ENCODE data around the gene OSGIN1.

Gene OSGIN1

DNA sequence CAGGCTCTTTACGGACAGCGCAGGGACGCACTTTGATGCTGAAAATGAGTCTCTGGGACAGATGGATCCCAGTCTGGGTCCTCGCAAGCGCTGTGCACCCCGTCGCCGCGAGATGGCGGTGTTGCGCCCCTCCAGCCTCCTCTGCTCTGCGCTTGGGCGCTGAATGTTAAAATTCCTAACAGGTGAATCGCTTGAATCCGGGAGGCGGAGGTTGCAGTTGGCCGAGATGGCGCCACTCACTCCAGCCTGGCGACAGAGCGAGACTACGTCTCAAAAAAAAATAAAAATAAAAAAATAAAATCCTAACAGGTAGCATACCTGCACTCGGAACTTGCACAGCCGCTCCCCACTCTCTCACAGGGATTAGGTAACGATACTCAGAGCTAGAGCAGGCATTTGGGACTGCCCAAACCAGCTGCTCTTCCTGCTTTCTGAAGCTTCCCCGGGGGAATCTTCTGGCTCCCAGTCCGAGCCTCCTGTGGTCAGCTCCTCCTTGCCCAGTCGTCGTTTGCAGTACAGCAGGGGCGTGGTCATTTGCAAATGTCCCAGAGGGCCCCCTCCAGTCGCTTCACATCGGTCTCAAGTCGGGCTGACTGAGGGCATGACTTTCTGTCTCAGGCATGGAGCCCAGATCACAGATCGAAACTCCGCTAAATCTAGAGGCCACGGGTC, 26.2 kb upstream of the OSGIN1 start:
- Histone ChIP-seq H2AFZ (ENCODE audit: low read depth, low read length) (no peak overlapping the region), H3K4me1 (ENCODE audit: insufficient read depth, low read length) (no peaks in the 10 kb centered on the region), H3K36me3 (ENCODE audit: insufficient read depth, low read length) (no peaks in the 10 kb centered on the region), H3K27ac (ENCODE audit: low read length) (no peak overlapping the region), H3K4me2 (ENCODE audit: insufficient read depth, low read length) (no peak overlapping the region), H3K9ac (ENCODE audit: low read depth, low read length) (no peak overlapping the region), H3K9me3 (ENCODE audit: insufficient read depth, low read length, severe bottlenecking) (no peaks in the 10 kb centered on the region), H3K27me3 (ENCODE audit: insufficient read depth, low read length, poor library complexity) (no peaks in the 10 kb centered on the region), H4K20me1 (ENCODE audit: insufficient read depth, low read length) (no peaks in the 10 kb centered on the region; the same call in 1 of the 2 replicates), H3K4me3 (ENCODE audit: low read depth in 1 of 2, low read length in 2 of 2) (no peak overlapping the region), H3K79me2 (ENCODE audit: insufficient read depth, low read length) (no peaks in the 10 kb centered on the region)
- DNase-seq (peak; percentile 46), ATAC-seq (ENCODE audit: insufficient read depth, low read depth) (peak; percentile 80)
- TF ChIP-seq, protein P1, sequence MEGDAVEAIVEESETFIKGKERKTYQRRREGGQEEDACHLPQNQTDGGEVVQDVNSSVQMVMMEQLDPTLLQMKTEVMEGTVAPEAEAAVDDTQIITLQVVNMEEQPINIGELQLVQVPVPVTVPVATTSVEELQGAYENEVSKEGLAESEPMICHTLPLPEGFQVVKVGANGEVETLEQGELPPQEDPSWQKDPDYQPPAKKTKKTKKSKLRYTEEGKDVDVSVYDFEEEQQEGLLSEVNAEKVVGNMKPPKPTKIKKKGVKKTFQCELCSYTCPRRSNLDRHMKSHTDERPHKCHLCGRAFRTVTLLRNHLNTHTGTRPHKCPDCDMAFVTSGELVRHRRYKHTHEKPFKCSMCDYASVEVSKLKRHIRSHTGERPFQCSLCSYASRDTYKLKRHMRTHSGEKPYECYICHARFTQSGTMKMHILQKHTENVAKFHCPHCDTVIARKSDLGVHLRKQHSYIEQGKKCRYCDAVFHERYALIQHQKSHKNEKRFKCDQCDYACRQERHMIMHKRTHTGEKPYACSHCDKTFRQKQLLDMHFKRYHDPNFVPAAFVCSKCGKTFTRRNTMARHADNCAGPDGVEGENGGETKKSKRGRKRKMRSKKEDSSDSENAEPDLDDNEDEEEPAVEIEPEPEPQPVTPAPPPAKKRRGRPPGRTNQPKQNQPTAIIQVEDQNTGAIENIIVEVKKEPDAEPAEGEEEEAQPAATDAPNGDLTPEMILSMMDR (IDR thresholded peaks at IDR 0.05; ENCODE audit: borderline replicate concordance, extremely low read depth, low read length, poor library complexity, severe bottlenecking): peak; percentile 85
- TF ChIP-seq EZH2 (IDR thresholded peaks at IDR 0.05; ENCODE audit: borderline replicate concordance, low read depth, low read length, severe bottlenecking): no peak

DNA sequence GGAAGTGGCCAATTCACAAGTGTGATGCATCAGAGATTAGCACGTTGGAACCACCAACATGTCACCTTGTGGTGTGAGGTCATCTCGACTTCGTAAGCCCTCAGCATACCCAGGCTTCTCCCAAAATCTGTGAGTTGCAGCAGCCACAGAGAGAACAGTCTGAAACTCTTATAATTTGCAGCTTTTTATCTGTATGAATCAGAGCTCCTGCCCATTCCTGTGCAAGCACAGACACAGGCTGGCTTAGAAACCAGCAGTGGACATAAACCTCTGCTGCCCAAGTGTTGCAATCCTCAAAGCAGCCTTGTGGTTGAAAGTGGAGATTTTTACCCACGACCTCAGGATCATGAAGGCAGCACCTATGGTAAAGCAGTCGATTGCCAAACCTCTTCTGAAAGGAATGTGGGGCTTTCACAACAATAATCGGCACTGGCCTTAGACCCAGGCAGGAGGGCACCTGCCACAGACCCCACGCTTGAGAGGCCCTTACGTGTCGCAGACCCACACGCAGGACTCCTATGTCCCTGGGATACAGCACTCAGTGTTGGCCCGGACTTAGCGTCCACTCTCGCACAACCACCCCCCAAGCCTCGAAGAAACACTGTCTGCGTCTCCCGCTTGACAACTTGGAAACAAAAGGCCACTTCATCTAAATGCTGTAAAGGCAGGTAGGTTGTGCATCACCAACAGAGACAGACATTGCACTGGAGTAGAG, 24.5 kb upstream of the OSGIN1 start:
- DNase-seq: no peak
- no peaks in the 10 kb centered on the region for H3K9me3 ChIP-seq (ENCODE audit: insufficient read depth, low read length, severe bottlenecking)
- H3K36me3 ChIP-seq (ENCODE audit: insufficient read depth, low read length): no peaks in the 10 kb centered on the region
- TF ChIP-seq EZH2 (IDR thresholded peaks at IDR 0.05; ENCODE audit: borderline replicate concordance, low read depth, low read length, severe bottlenecking): no peak
- TF ChIP-seq, protein P1 (IDR thresholded peaks at IDR 0.05; ENCODE audit: borderline replicate concordance, extremely low read depth, low read length, poor library complexity, severe bottlenecking): no peak
- no peaks in the 10 kb centered on the region for H3K4me1 ChIP-seq (ENCODE audit: insufficient read depth, low read length)
- no peaks in the 10 kb centered on the region for H3K79me2 ChIP-seq (ENCODE audit: insufficient read depth, low read length)
- H3K27me3 ChIP-seq (ENCODE audit: insufficient read depth, low read length, poor library complexity): no peaks in the 10 kb centered on the region
- no peak overlapping the region for H3K4me2 ChIP-seq (ENCODE audit: insufficient read depth, low read length)
- H3K27ac ChIP-seq (ENCODE audit: low read length): no peak overlapping the region
- no peak overlapping the region for H3K4me3 ChIP-seq (ENCODE audit: low read depth in 1 of 2, low read length in 2 of 2)
- no peaks in the 10 kb centered on the region; the same call in 1 of the 2 replicates for H4K20me1 ChIP-seq (ENCODE audit: insufficient read depth, low read length)
- no peak overlapping the region for H2AFZ ChIP-seq (ENCODE audit: low read depth, low read length)
- no peak overlapping the region for H3K9ac ChIP-seq (ENCODE audit: low read depth, low read length)
- no peak for ATAC-seq (ENCODE audit: insufficient read depth, low read depth)

DNA sequence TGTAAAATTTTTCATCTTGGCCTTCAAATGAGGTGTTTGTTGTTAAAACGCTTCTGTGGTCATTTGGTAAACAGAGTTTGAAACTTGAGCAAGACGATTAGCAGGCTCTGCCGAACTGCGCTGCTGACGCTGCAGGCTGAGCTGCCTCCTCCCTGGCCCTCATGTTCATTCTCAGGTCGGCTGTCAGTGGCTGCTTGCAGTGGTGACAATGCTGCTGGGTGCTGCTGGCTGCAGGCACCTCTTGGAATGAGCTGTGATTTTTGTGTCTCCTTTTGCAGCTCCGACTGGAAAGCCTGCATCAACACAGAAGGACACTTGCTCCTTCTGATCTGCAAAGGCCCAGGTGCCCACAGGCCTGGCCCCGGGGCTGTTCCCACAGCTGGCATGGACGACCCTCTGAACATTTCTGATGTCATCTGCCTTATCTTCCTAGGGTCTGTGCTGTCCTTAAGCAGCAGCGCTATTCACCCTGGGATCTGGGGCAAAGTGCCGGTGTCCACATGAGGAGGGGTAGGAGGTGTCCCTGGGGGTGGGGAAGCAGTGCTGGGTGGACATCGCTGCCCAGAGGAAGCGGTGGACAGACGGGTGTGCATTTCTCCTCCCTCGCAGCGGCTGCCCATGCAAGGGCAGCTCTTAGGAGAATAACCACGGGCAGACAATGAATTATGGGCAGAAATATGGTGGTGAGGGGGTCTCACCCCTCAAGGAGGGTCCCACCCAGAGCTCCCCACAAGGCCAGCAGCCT, 23.1 kb upstream of the OSGIN1 start:
- Histone ChIP-seq H3K4me2 (ENCODE audit: insufficient read depth, low read length) (no peak overlapping the region), H3K27me3 (ENCODE audit: insufficient read depth, low read length, poor library complexity) (no peaks in the 10 kb centered on the region), H3K9me3 (ENCODE audit: insufficient read depth, low read length, severe bottlenecking) (no peaks in the 10 kb centered on the region), H3K36me3 (ENCODE audit: insufficient read depth, low read length) (no peaks in the 10 kb centered on the region), H3K27ac (ENCODE audit: low read length) (no peak overlapping the region), H3K4me3 (ENCODE audit: low read depth in 1 of 2, low read length in 2 of 2) (no peak overlapping the region), H2AFZ (ENCODE audit: low read depth, low read length) (no peak overlapping the region), H3K9ac (ENCODE audit: low read depth, low read length) (no peak overlapping the region), H3K4me1 (ENCODE audit: insufficient read depth, low read length) (no peaks in the 10 kb centered on the region), H4K20me1 (ENCODE audit: insufficient read depth, low read length) (no peaks in the 10 kb centered on the region), H3K79me2 (ENCODE audit: insufficient read depth, low read length) (no peaks in the 10 kb centered on the region)
- no peak for TF ChIP-seq EZH2 (IDR thresholded peaks at IDR 0.05; ENCODE audit: borderline replicate concordance, low read depth, low read length, severe bottlenecking)
- TF ChIP-seq, protein P1 (IDR thresholded peaks at IDR 0.05; ENCODE audit: borderline replicate concordance, extremely low read depth, low read length, poor library complexity, severe bottlenecking): no peak
- ATAC-seq (ENCODE audit: insufficient read depth, low read depth) (no peak), DNase-seq (no peak)
